Activated B cell treated with CpG ODN at 0.5 μM for 24 hours (primary cell): ENCODE data around the gene BACE1. TPM values are rescaled to one million over a fixed set of nuclear protein-coding genes. Genes with fewer than 3 reads are reported as not detected.
A peak's percentile ranks its signal among the peaks of the same experiment; 100 is the strongest.
"Not testable (repeated sequence)": the region's sequence is repeated elsewhere in the genome, so short reads cannot be mapped to it uniquely, and the experiment has no call there.

ENCODE experiments used
- ATAC-seq: fragments of 200-7000 bp; cut with Tn5 transposase; one replicate; pipeline ENCODE4 v1.10.0; 2021; ENCODE audit warnings: low read depth, mild to moderate bottlenecking, moderate library complexity
- CTCF ChIA-PET: fragments of 350-600 bp; sonication (Branson Sonifier 250); formaldehyde crosslinking; loops from one replicate; lab custom pipeline; 2021; ENCODE audit warnings: antibody characterized with exemption; lab: Charles Lee
- POLR2A ChIA-PET: fragments of 350-600 bp; sonication (Branson Sonifier 250); formaldehyde crosslinking; loops from one replicate; lab custom pipeline; 2021; ENCODE audit warnings: antibody characterized with exemption; lab: Charles Lee
- DNase-seq: peaks from one replicate; pipeline ENCODE4 v3.0.0; 2022
- H3K27ac Mint-ChIP-seq: one replicate; pipeline ENCODE4 v1.8.0; 2020; ENCODE audit warnings: mixed read lengths
- H3K27me3 Mint-ChIP-seq: one replicate; pipeline ENCODE4 v1.8.0; 2021; ENCODE audit warnings: mixed read lengths
- H3K36me3 Mint-ChIP-seq: one replicate; pipeline ENCODE4 v1.8.0; 2021; ENCODE audit warnings: low read depth, mixed read lengths
- H3K4me1 Mint-ChIP-seq: one replicate; pipeline ENCODE4 v1.8.0; 2021; ENCODE audit warnings: mixed read lengths
- H3K4me3 Mint-ChIP-seq: one replicate; pipeline ENCODE4 v1.8.0; 2020; ENCODE audit warnings: mild to moderate bottlenecking, mixed read lengths
- H3K9me3 Mint-ChIP-seq: one replicate; pipeline ENCODE4 v1.8.0; 2020; ENCODE audit warnings: mixed read lengths
- CTCF ChIP-seq: fragments of 200-600 bp; IDR thresholded peaks from one replicate; pipeline ENCODE4 v1.8.0; 2022; ENCODE audit warnings: antibody characterized with exemption, mild to moderate bottlenecking
- intact Hi-C: fragments of 100-400 bp; cut with micrococcal nuclease; formaldehyde crosslinking; loops from one replicate; pipeline ENCODE4 v1.15.1; 2024
- total RNA-seq: library from RNA; stranded (reverse); gene quantifications from 2 replicates; pipeline ENCODE4 v1.2.3, GENCODE V29; 2022

BACE1 gene
- total RNA-seq, 1 donor from 2014 or later, result not detected

- no peak overlapping the region for H3K4me3 Mint-ChIP-seq
- intact Hi-C loops, result loop anchor here (2.0 to 5.0 kb wide), 2 partner anchors 150 to 489 kb away; partner anchors contain the start of gene SIDT2
- ChIA-PET CTCF (interaction anchor here (1.6 kb wide), 1 partner anchor 18 kb away, joined by 4 read pairs; no protein-coding TSS in a partner anchor), POLR2A (interaction anchor here (0.5 to 2.6 kb wide), 7 partner anchors 85 to 725 kb away, joined by 3 to 20 read pairs (median 4); partner anchors contain the start of genes PAFAH1B2, PCSK7 and SIDT2)
- ATAC-seq (no peak), DNase-seq (peak; percentile 16)
- peaks cover 2% of the 10 kb centered on the region for H3K4me1 Mint-ChIP-seq
- no peak for TF ChIP-seq CTCF
- H3K9me3 Mint-ChIP-seq, result no peaks in the 10 kb centered on the region
- no peak overlapping the region for H3K27ac Mint-ChIP-seq
- no peaks in the 10 kb centered on the region for H3K27me3 Mint-ChIP-seq
- H3K36me3 Mint-ChIP-seq, result peaks cover 4% of the 10 kb centered on the region
These were observed 12.4 kb upstream of the BACE1 start for GRCh38 chr11:117328375-117329010.

- intact Hi-C loops, result loop anchor here (1.0 to 5.0 kb wide), 4 partner anchors 95 to 554 kb away; partner anchors contain the start of genes PCSK7, RNF214 and SIDT2
These were observed 11.7 kb upstream of the BACE1 start, which contains the start of gene CEP164 for GRCh38 chr11:117327567-117328374. TSS of gene CEP164 (plus strand) at chr11:117327854. CDS start at chr11:117338587, 10,733 bp downstream.

GRCh38 chr11:117327255-117327566 lies 11.2 kb upstream of the BACE1 start:
- POLR2A ChIA-PET, result interaction anchor here (0.5 to 2.6 kb wide), 8 partner anchors 35 to 556 kb away, joined by 3 to 20 read pairs (median 4); partner anchors contain the start of genes PAFAH1B2, PCSK7 and SIDT2
- DNase-seq, H3K27me3 Mint-ChIP-seq, H3K4me3 Mint-ChIP-seq, H3K27ac Mint-ChIP-seq, H3K4me1 Mint-ChIP-seq, H3K36me3 Mint-ChIP-seq, H3K9me3 Mint-ChIP-seq, ATAC-seq: not testable (repeated sequence)
- CTCF ChIA-PET, result interaction anchor here (1.2 to 1.6 kb wide), 3 partner anchors 11 to 97 kb away, joined by 3 to 4 read pairs (median 3); partner anchors contain the start of gene BACE1
- intact Hi-C loops, result loop anchor here (1.0 to 5.0 kb wide), 3 partner anchors 95 to 554 kb away; partner anchors contain the start of genes PCSK7 and RNF214

More at GRCh38 chr11:117327567-117328374, 11.7 kb upstream of the BACE1 start, which contains the start of gene CEP164:
- peaks cover 2% of the 10 kb centered on the region for H3K36me3 Mint-ChIP-seq
- no peaks in the 10 kb centered on the region for H3K9me3 Mint-ChIP-seq
- peak within 1 kb of the TSS; percentile 59 for H3K4me3 Mint-ChIP-seq
- ATAC-seq, result peak; percentile 92
- POLR2A ChIA-PET, result interaction anchor here (0.5 to 2.6 kb wide), 11 partner anchors 35 to 726 kb away, joined by 3 to 20 read pairs (median 4); partner anchors contain the start of genes PAFAH1B2, PCSK7 and SIDT2
- CTCF ChIA-PET, result interaction anchor here (1.2 to 1.6 kb wide), 3 partner anchors 11 to 98 kb away, joined by 3 to 4 read pairs (median 3); partner anchors contain the start of gene BACE1
- DNase-seq, result peak; percentile 89
- H3K4me1 Mint-ChIP-seq, result peaks cover 2% of the 10 kb centered on the region
- no peak within 1 kb of the TSS for H3K27ac Mint-ChIP-seq
- TF ChIP-seq CTCF, result no peak
- H3K27me3 Mint-ChIP-seq, result no peaks in the 10 kb centered on the region

GRCh38 chr11:117319214-117319840 lies 3.3 kb upstream of the BACE1 start:
- no peaks in the 10 kb centered on the region for H3K36me3 Mint-ChIP-seq
- ChIA-PET POLR2A (no interaction called here), CTCF (no interaction called here)
- peaks cover 10% of the 10 kb centered on the region for H3K4me1 Mint-ChIP-seq
- TF ChIP-seq CTCF, result no peak
- H3K27me3 Mint-ChIP-seq, result peaks cover 30% of the 10 kb centered on the region
- H3K27ac Mint-ChIP-seq, result no peak overlapping the region
- H3K9me3 Mint-ChIP-seq, result no peaks in the 10 kb centered on the region
- no peak for DNase-seq
- intact Hi-C loops, result no loop called here
- no peak for ATAC-seq
- no peak overlapping the region for H3K4me3 Mint-ChIP-seq

- TF ChIP-seq CTCF, result no peak
- Mint-ChIP-seq H3K4me3 (no peak overlapping the region), H3K27me3 (peaks cover 36% of the 10 kb centered on the region), H3K9me3 (no peaks in the 10 kb centered on the region), H3K36me3 (no peaks in the 10 kb centered on the region), H3K27ac (no peak overlapping the region), H3K4me1 (peaks cover 10% of the 10 kb centered on the region)
- POLR2A ChIA-PET, result no interaction called here
- DNase-seq (no peak), ATAC-seq (no peak)
- CTCF ChIA-PET, result no interaction called here
- intact Hi-C loops, result no loop called here
These were observed 2.7 kb upstream of the BACE1 start for GRCh38 chr11:117318738-117319137.
